GM19238 (cell line): ENCODE measurements around the gene KDM8.

Experiments used
- DNase-seq: peaks from one replicate; pipeline ENCODE4 v3.0.0; 2011; ENCODE audit warnings: low spot score; ENCODE audit not compliant: insufficient read length

Gene KDM8

DNA sequence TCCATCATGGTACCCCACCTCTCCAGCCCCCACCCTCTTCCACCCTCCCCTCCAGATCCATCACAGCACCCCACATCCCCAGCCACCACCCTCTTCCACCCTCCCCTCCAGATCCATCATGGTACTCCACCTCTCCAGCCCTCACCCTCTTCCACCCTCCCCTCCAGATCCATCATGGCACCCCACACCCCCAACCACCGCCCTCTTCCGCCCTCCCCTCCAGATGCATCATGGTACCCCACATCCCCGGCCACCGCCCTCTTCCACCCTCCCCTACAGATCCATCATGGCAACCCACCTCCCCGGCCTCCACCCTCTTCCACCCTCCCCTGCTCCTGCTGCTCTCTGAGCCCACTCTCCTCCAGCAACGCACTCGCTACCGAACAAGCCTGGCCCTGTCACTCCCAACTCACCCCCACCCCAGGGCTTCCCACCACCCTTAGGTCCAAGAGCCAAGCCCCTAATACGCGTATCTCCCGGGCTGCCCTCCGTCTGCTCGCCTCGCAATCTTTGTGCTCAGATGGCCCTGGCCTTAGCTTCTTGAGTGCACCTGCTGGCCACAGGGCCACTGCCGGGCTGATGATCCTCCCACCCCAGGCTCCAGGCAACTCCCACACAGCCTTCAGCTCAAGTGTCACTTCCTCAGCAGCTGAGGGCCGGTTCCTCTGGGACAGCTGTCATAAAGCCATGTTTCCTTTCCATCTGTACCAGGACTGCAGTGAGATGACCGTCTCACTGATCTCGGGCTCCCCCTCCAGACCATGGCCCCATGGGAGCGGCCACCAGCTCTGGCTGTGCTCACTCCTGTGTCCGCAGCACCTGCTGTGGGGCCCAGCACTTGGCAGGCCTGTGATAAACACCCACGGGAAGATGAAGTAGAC lies 25.5 kb downstream of the KDM8 start:
- no peak for DNase-seq

DNA sequence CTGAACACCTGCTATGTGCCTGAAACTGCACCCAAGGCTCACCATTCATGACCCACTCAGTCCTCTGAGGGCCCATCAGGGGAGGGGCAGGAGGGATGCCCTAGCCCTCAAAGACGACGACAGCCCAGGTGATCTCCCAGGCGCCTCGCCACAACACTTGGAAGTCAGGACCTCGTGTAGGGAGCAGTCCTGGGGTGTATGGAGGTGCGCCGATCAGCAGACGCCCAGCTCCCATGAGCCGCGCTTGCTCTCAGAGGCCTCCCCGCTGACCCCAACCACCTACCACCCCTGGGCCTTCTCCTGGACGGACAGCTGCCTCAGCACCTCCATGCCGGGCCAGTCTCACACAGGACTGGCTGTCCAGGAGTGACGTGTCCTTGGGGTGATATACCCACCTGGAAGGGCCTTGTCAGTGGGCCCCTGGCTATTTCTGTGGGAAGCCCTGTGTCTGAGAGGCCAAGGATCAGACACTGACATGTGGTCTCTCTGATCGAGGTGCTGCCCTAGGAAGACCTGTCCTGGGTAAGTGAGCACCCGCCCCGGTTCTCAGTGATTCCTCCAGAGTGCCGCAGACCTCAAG lies 26.7 kb downstream of the KDM8 start:
- no peak for DNase-seq

DNA sequence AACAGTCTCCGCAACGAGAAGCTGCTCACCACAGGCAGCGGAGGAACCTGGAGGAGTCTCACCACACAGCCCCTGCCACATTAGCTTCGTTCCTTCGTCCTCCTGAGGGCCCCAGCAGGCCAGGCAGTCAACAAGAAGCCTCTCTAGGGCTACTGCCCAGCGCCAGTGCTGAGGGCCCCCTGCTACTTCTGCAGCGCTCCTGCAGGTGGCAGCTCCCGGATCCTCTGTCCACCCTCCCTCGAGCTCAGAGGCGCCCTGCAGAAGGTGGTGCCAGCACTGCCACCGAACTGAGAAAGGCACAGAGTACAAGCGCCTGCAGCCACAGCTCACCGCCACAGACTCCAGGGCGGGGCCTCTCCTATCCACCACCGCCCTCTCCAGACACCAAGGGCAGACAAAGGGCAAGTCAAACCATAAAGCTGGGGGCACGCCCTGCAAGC lies 27.3 kb downstream of the KDM8 start:
- DNase-seq: no peak

DNA sequence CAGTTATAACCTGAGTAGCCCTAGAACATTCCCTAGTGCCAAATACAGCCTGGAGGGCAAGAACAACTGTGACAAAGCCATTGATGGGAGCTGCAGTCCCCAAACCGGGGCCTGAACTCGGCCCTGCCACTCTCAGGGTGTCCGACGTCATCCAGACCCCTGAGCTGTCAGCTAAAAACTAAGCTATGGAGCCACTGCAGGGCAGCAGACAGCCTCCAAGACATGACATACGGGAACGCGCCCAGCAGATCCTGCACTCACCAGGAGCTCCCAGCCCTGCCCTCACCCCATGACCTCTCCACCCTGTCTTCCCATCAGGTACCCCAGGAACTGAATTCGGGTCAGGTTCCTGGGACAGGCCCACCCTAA lies 28.4 kb downstream of the KDM8 start:
- no peak for DNase-seq

DNA sequence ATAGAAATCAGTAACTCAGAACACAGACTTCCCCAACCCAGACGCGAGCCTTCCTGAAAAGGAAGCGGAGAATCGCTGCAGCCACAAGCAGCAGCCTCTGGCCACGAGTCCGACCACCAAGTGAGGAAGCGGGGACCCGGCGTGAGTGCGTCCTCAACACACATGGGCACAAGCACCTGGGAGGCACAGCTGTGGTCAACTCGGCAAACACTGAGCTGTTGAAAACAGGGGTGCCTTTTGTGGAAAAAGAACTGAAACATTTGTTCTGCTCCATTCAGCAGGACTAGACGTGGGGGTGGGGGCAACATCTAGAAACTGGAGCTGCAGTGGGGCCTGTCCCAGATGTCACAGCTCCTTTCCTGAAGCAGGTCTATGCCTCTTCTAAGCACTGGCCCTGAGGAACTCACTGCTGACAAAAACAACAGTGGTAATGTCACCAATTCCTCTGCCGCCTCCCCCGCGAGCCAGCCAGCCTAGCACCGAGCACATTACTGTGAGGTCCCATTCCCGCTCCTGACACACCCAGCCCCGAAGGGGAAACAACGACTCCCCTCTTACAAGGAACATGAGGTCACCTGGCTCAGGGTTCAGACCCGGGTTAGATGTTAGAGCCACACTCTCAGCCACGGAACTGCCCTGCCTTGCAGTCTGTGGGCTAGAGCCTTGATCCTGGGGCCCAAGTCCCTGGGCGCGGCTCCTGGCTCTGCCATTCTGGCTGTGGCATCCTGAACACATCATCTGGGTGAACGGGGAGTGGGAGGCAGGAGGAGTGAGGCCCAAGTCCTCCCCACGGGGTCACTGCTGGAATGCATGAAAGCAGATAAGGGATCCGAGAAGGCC lies 29.0 kb downstream of the KDM8 start:
- DNase-seq: peak; percentile 53

DNA sequence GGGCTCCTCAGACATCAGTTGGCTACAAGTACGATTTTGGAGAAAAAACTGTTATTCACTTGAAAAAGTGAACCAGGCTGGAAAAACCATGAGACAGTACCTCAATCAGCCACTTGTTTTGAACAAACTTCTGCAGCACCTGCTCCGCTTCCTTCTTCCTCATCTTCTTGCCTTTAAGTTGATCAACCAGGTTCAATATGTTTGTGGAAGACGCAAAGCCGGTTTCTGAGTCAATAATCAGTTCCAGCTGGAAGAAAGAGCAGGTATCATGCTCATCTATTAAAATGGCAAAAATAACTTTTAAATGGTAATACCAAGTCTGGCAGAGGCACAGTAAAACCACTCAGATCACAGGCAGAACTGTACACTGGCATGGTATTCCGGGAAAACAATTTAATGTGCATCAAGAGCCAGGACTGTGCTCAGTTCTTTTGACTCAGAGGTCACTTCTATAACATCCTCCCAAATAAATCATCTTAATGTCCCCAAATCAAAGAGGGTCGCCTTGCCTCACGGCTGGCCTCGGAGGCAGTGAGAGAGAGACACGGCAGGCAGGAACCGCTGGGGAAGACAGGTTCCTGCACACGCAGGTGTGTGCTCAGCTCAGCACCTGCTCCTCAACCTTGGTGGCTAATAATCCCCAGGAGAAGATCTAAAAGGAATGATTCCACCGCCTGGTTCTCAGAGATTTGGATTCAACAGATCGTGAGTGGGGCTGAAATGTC lies 29.7 kb downstream of the KDM8 start:
- no peak for DNase-seq

DNA sequence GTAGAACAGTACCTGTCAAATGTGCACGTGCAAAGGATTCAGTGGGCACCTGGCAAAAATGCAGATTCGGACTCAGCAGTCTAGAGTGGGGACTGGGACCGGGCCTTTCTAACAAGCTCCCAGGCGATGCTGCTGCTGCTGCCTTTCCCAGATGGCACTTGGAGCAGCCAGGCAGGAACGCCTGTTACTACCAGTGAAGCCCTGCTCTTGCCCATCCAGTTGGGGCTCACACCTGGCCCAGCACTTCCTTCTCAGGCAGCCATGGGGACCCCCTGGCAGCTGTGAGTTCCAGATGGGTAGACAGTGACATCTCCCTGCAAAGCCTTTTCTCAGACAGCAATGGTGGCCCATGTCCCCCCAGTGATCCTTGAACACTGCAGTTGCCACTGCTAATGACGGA lies 30.4 kb downstream of the KDM8 start:
- no peak for DNase-seq

DNA sequence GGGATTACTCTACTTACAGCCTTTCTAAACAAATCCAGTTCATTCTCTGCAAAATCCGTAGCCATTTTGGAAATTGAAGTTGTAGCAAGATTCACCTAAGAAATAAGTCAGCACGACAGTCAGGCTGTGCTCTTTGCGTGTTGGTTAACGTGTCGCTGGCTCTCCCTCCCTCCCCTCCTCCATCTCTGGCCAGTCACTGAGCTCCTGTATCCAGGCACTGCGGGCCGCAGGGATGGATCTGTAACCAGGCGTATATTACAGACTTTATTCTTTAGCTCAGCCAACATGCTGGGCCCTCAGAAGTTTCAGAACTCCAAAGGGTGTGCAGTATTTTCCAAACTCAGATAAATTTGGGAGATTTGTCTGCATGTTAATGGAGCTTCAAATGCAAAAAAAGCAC lies 30.8 kb downstream of the KDM8 start:
- DNase-seq: no peak

DNA sequence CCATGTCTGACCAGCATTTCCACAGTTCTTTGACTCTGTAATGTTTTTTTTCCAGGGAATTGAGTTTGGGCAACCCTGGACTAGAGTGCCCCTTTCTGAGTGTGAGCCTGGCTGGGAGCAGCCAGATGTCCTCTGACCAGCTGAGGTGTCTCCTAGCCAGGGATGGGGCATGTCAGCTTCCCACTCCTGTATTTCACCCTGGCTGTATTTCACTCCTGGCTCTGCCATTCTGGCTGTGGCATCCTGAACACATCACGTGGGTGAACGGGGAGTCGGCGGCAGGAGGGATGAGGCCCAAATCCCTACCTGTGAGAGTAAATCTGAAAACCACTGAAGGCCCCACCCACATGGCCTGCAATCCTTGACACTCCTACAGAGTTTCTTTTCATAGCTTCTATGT lies 31.3 kb downstream of the KDM8 start:
- DNase-seq: no peak

DNA sequence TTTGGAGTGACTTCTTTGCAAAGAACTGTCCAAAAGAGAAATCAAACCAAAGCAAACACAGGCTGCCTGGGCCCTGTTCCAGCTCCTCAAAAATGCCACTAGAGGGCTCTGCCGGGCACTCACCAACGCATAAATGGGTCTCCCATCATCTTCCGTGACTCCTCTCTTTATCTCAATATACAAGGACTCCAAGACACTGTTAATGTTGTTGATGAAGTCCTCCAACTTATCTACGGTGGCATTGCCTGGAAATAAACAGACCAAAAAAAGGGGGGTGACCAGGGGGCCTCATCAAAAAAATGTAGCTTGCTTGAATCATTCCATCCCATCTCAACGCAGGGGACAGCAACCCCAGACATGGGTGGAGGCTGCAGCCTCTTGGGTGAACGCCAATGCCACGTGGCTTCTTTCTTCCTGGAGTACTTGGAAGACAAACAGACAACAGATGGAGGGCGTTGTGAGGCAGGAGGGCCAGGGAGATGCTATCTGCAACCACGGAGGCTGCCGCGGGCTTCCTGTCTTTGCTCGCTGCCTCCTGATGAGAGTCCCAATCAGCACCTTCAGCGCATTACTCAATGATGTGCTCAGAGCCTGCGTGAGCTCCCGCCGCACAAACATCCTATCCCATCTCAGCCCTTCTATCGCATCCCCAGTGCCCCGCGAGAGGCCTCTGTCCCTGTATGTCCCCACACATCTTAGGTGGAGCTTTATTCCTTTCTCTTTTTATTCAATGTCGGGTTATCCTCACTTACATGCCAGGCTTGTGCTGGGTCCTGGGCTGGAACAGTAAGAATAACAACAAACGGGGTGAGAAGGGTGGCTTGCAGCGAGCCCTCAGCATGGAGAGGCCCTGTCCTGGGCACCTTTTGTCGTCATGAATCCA lies 32.0 kb downstream of the KDM8 start:
- DNase-seq: no peak

DNA sequence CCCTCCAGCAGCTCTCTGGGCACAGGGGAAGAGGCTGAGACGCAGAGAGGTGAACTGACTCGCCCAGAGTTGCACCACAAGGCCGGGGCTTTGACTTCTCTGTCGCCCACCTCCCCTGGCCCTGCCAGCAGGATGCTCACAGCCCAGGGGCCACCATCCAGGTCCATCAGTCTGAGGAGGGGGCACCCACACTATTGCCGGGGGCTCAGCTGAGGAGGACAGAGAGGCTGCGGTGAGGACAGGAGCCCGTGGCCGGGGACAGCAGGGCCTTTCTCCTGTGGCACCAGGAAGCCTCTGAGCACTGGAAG lies 32.6 kb downstream of the KDM8 start:
- DNase-seq: no peak

DNA sequence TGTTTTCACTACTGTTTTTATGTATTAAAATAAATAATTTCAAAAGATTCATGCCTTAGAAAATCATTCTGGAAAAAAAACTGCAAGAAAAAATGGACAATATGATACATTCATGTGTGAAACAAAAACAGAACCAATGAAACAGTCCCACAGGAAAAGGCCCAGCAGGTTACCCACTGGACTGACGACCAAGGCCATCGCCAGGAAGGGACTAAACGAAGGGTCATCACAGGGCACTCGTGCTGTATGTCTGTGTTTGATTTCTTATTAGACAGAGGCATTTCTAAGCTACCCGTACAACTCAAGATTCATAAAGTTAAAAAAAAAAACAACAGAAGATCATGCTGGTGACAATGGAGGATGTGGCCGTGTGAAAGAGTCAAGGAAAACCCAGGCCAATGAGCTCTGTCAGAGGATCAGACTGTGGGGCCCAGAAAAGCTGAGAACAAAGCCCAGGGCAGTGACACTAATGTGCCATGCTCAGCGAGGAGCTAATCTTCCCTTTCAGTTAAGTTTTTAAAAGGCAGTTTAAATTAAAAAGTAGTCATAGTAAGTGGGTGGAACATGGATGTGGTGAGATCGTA lies 33.4 kb downstream of the KDM8 start:
- no peak for DNase-seq

DNA sequence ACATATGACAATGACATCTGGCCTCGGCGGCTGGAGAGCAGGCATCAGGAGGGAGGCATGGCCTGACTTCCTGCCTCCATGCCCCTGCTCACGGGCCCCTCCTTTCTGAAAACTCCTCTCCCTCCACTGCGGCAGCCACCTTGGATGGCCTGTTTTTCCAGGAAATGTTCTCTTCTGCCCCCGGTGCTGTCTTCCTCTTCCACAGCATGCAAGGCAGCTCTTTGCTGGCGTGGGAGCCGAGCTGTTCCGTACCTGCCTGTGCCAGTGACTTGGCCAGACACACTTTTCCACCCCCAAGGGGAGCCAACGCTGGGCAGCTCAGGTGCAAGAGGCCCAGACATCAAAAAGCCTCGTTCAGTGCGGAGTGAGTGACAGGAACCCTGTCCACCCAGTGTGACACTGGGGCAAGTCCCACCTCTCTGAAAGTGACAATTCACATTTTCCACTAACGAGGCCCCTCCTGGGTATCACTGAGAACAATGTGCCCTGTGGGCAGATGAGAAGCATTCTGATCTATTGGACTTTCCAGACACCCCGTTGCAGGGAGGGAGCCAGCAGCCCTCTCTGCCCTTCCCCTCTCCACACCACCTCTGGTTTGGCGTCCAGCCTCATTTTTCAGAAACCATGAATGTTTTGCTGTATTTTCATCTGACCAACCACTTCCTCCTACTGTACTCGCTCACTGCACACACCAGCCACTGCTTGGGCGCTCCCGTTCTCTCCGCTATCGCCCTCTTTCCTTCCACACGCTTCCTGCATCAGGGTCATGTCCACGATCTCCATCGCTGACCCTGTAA lies 34.1 kb downstream of the KDM8 start:
- no peak for DNase-seq

DNA sequence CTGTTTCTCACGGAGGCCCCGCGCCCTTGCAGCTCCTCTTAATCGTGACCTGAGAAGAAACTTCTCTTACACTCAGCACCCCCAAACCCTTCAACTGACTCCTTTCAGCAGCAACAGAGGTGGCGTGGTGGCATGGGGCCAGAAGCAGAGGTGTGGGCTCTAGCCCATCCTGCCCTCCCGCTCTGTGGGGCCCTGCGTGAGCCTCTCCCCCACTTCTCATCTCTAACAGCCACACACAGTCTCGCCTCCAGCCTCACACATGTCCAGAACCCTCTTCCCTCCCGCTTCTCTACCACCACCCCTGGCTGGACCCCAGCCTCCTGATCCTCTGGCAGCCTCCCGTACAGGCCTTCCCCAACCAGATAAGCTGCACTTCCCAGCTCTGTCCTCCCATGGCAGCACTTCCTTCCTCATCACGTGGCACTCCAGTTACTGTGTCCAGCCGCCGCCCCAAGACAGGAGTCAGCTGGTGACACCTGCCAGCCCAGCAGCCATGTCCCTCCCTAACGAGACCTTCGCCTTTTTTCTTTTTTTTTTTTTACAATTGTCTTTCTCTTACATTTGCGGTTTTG lies 34.8 kb downstream of the KDM8 start:
- no peak for DNase-seq

DNA sequence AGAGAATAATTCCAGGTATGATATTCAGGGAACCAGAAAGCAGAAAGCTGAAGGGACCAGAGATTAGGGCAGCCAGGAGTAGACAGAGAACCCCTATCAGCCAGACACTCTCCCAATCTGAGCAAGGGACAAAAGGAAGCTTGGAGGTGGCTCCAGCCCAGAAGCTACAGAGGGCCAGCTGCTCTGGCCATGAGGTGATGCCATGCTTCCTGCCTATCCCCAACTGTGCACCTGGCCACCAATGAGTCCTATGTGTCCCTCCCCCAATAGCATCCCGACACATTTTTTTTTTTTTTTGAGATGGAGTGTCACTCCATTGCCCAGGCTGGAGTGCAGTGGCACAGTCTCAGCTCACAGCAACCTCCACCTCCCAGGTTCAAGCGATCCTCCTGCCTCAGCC lies 35.3 kb downstream of the KDM8 start:
- no peak for DNase-seq

DNA sequence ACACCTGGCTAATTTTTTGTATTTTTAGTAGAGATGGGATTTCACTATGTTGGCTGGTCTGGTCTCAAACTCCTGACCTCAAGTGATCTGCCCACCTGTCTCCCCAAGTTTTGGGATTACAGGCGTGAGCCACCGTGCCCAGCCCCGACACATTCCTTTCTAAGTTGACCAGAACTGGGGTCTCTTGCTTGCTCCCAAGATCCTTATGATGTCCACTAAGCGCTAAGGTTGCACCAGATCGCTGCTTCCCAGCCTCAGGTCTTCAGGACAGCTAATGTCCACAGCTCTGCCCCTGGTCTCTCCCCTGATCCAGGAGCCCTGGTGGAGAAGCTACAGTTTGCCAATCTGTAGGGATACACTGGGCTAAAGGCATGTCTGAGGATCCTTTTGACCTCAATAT lies 35.7 kb downstream of the KDM8 start:
- no peak for DNase-seq

DNA sequence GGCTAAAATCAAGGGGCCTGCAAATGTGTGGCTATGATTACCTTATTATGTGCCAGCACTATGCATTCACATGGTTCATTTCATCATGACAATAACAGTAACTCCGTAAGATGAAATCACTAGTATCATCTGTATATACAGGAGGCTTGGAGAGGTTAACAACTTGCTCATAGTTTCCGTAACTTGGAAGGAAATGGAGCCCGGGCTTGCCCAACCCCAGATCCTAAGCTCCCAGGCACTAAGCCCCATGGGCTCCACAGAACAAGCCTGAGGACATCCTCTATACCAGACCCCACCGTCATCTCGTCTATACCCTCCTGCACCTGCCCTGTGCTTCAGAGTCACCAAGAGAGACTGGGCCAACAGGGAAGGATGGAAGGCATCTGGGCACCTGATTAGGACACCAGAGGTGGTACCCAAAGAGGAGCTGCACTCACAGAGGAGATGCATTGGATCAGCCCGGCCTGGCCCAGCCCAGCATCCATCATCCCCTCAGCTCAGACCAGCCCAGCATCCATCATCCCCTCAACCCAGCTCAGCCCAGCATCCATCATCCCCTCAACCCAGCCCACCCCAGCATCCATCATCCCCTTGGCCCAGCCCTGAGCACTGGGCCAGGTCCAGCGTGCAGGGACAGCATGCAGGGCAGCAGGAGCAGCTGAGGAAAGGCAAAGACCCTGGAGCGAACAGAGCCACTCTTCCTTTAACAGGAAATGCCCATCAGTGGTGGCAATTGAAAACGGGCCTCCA lies 36.8 kb downstream of the KDM8 start:
- no peak for DNase-seq

DNA sequence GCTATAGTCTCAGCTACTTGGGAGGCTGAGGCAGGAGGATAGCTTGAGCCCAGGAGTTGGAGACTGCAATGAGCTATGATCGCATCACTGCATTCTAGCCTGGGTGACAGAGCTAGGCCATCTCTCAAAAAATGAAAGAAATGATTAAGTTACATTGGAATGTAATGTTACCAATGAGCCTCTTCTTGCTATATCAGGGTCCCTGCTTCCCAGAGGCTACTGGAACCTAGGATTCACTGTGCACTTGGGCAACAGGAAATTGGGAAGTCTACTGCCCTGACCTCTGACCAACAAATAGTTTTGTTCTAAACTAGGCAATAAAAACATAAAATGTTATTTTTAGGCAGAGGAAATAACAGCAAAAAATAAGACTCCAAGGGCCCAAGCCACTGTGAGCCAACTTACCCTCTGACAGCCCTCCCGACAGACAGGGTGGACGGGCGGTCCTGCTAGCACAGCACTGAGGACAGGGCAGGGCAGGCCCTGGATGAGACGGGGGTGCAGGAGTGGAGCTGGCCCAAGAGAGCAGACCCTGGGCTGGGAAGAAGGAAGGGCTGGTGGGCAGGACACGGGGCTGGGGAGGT lies 37.7 kb downstream of the KDM8 start:
- no peak for DNase-seq
